Measurements from ENCODE around the gene CDH3. TPM values are rescaled to one million over a fixed set of nuclear protein-coding genes. Genes with fewer than 3 reads are reported as not detected.
A peak's percentile ranks its signal among the peaks of the same experiment; 100 is the strongest.

CDH3 gene
- total RNA-seq, 1 experiment from 2014 or later = 2.9 TPM

DNA sequence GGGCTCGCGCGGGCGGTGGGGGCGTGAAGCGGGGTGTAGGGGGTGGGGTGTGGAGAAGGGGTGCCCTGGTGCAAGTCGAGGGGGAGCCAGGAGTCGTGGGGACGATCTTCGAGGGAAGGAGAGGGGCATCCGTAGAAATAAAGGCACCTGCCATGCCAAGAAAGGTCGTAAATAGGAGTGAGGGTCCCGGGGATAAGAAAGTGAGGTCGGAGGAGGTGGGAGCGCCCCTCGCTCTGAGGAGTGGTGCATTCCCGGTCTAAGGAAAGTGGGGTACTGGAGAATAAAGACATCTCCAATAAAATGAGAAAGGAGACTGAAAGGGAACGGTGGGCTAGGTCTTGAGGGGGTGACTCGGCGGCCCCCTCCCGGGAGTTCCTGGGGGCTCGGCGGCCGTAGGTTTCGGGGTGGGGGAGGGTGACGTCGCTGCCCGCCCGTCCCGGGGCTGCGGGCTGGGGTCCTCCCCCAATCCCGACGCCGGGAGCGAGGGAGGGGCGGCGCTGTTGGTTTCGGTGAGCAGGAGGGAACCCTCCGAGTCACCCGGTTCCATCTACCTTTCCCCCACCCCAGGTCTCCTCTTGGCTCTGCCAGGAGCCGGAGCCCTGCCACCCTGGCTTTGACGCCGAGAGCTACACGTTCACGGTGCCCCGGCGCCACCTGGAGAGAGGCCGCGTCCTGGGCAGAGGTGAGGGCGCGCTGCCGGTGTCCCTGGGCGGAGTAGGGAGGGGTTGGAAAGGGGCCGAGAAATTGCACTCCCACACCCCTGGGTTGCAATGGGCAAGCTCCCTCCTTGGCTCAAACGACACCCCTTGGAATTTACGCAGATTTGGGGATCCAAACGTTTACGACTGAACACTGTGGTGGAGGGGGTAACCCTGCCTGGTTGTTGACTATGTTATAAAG is 92.9 kb downstream of the CDH3 start:
- peak; percentile 86 for DNase-seq (ENCODE audit: low spot score)

DNA sequence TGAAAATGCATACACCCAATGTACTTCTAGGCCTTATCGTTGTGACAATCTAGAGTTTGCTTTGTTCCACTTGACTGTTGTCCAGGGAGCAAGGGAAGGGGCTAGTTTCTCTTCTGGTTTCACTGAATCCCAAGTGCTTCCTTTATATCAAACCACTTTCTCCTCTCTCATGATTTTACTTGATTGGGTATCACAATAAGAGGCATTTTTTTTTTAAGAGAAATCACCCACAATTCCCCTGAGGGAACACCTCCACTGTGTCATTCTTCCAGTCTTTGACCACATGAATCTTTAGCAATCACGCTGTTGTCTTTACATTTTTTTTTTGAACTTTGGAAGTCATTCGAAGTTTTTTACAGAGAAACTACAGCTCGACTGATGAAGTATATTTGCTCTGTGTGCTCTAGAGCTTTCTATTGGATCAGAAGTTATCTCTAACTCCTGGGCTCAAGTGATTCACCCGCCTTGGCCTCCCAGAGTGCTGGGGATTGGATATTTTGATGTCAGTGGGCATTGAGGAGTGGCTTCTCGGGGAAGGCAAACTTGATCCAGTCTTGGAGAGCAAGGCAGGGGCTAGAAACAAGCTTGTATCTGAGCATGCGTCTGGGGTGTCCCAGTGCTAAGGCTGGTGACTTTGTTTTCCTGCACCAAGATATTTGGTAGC is 95.0 kb downstream of the CDH3 start:
- peak; percentile 54 for DNase-seq (ENCODE audit: low spot score)

- DNase-seq (ENCODE audit: low spot score) = no peak
Observed at GRCh38 chr16:68740628-68741346, 95.7 kb downstream of the CDH3 start.

GRCh38 chr16:68743664-68744063 is 98.6 kb downstream of the CDH3 start:
- no peak for DNase-seq (ENCODE audit: low spot score)

DNA sequence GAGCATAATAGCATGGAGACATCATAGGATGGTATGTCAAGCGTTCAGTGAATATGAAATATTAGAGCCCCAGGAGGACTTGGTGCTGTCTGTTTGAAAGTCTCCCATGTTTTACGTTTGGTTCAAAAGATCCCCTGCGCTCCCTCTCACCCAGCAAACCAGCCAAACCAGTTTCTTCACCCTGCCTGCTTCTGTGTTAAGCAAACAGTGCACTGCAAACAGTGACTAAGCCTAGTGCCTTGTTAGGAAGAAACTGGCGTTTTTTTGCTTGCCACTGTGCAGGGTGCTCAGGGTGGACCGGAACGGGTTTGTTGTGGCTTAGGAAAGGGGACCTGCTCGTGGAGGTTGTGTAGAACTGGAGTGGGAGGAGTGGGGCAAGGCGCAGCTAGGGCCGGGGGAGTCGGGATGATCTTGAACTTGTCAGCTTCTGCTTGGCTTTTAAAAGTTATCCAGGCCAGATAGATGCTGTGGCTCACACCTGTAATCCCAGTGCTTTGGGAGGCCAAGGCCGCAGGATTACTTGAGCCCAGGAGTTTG is 99.7 kb downstream of the CDH3 start:
- peak; percentile 98 for DNase-seq (ENCODE audit: low spot score)

DNA sequence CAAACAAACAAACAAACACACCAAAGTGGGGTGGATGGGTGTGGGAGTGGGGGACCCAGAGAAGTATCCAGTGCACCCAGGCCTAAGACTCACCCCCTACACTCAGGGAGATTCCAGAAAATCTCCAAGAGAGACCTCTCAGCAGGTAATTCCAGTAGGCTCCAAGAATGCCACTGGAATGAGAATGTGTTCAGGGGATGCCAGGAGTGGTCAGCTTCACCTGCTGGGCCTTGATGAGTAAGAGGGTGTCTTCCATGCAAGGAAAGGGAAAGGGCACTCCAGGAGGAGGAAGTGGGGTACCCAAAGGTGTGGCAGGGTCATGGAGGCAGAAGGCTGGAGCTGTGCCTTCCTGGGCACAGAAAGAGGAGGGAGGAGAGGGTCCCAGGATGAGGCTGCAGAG is 101.8 kb downstream of the CDH3 start:
- no peak for DNase-seq (ENCODE audit: low spot score)

GRCh38 chr16:68749432-68749831 is 104.3 kb downstream of the CDH3 start:
- no peak for DNase-seq (ENCODE audit: low spot score)

Small RNA genes within 50 kb of the gene (small RNA-seq; reads per million reads assigned to genes)
- not detected for gene HSPE1P5
- gene RF01233 = not detected
- gene RNA5SP429 = not detected

Other genes starting within 250 kb of the CDH3 start
- 45.7 and 50.7 TPM in 2 replicates for gene SMPD3, start 196.8 kb upstream of the CDH3 start, total RNA-seq (2014; rRNA removed; shearing (Covaris generic))
- gene ZFP90, start 106.0 kb upstream of the CDH3 start, total RNA-seq (2014; rRNA removed; shearing (Covaris generic)) = 8.3 and 9.3 TPM in 2 replicates
- 219 and 251 TPM in 2 replicates for gene CDH1, start 92.0 kb downstream of the CDH3 start, total RNA-seq (2014; rRNA removed; shearing (Covaris generic))
- 2.7 and 3.6 TPM in 2 replicates for gene TANGO6, start 198.2 kb downstream of the CDH3 start, total RNA-seq (2014; rRNA removed; shearing (Covaris generic))